MG63 (cell line): ENCODE data around the gene FXYD4. TPM values are rescaled to one million over a fixed set of nuclear protein-coding genes. Genes with fewer than 3 reads are reported as not detected.
"Not testable (repeated sequence)": the region's sequence is repeated elsewhere in the genome, so short reads cannot be mapped to it uniquely, and the experiment has no call there.

Experiments used
- DNase-seq: peaks from one replicate; pipeline ENCODE4 v3.0.0-alpha.2; 2020
- H3K27me3 ChIP-seq: fragments of 250-450 bp; sonication (Bioruptor Pico); 2 replicates; pipeline ENCODE4 v1.5.1; 2020; ENCODE audit warnings: mild to moderate bottlenecking, moderate library complexity
- H3K36me3 ChIP-seq: fragments of 250-450 bp; sonication (Bioruptor Pico); 2 replicates; pipeline ENCODE4 v1.5.1; 2020; ENCODE audit warnings: mild to moderate bottlenecking, moderate library complexity
- H3K4me3 ChIP-seq: fragments of 250-450 bp; sonication (Bioruptor Pico); 2 replicates; pipeline ENCODE4 v1.5.1; 2020; ENCODE audit warnings: mild to moderate bottlenecking, moderate library complexity
- H3K9me3 ChIP-seq: fragments of 250-450 bp; sonication (Bioruptor Pico); 2 replicates; pipeline ENCODE4 v1.5.1; 2020; ENCODE audit warnings: mild to moderate bottlenecking, moderate library complexity
- total RNA-seq: library from RNA; depleted of rRNA; stranded (reverse); fragments of >200 nt; shearing (Covaris generic); gene quantifications from 2 replicates; pipeline ENCODE4 v1.2.3, GENCODE V29; 2014; ENCODE audit warnings: low replicate concordance; rRNA removed

FXYD4 gene, protein sequence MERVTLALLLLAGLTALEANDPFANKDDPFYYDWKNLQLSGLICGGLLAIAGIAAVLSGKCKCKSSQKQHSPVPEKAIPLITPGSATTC
- not detected in 2 replicates for total RNA-seq

DNA sequence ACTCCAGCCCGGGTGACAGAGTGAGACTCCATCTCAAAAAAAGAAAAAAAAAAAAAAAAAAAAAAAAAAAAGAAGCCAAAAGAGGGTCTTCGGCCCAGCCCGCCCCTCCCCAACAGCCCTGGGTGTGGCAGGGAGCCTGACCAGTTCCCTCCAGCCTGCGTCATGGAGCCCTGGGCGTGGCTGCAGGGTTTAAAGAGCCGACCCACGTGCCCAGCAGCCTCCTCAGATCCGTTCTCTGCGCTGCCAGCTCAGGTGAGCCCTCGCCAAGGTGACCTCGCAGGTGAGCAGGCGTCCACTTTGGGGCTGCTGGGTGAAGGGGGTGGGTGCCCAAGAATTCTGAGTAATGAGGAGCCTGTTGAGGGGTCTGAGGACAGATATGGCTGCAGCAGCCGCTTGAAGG lies at the start of gene FXYD4:
TSS of gene FXYD4 (plus strand) at position 219 of the 400 bp plus-strand sequence. CDS start 2,111 bp downstream, outside the sequence.
- Histone ChIP-seq H3K27me3 (no peaks in the 10 kb centered on the region), H3K9me3 (no peaks in the 10 kb centered on the region), H3K4me3 (no peak within 1 kb of the TSS), H3K36me3 (no peaks in the 10 kb centered on the region)
- DNase-seq = no peak

DNA sequence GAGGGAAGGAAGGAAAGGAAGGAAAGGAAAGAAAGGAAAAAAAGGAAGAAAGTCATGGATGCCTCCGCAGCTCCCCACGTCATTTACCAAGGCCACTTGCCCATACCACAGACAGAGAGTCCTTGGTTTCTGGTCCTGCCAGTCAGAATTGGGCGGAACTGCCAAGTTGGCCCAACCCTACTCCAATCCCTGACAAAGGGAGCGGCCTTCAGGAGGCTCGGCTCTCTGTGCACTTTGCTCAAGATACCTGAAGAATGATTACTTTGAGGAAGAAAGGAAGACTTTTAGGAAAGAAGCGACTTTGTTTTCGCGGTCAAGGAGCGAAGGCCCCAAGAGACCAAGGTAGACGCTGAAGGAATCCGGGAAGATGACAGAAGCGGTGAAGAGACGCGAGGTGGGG lies 49.1 kb upstream of the FXYD4 start:
- H3K4me3 ChIP-seq = no peak overlapping the region
- no peaks in the 10 kb centered on the region for H3K27me3 ChIP-seq
- DNase-seq = no peak
- no peaks in the 10 kb centered on the region for H3K36me3 ChIP-seq
- no peaks in the 10 kb centered on the region for H3K9me3 ChIP-seq

GRCh38 chr10:43322769-43323168 lies 48.7 kb upstream of the FXYD4 start:
- Histone ChIP-seq H3K36me3 (no peaks in the 10 kb centered on the region), H3K27me3 (no peaks in the 10 kb centered on the region), H3K9me3 (no peaks in the 10 kb centered on the region), H3K4me3 (no peak overlapping the region)
- DNase-seq = no peak

GRCh38 chr10:43323245-43323644 lies 48.2 kb upstream of the FXYD4 start:
- Histone ChIP-seq H3K36me3 (no peaks in the 10 kb centered on the region), H3K27me3 (no peaks in the 10 kb centered on the region), H3K4me3 (no peak overlapping the region), H3K9me3 (no peaks in the 10 kb centered on the region)
- no peak for DNase-seq

DNA sequence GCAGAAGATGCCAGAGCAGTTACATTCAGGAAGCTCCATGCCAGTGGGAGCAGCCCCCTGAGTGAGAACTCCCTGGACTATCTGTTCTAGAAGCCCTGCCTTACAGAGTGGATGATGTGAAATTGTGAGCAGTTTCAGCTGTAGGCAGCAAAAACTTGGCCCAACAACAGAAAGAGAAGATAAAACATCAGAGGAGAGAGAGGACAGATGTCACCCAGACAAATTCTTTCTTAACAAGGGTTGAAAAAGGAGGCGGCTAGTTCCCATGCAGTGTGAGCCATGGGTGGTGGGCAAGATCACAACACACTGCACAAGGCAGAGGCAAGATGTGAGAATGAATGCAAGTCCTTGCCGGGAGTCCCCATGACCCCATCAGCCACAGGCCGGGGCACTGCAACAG lies 46.6 kb upstream of the FXYD4 start:
- Histone ChIP-seq H3K4me3 (no peak overlapping the region), H3K27me3 (no peaks in the 10 kb centered on the region), H3K36me3 (no peaks in the 10 kb centered on the region), H3K9me3 (no peaks in the 10 kb centered on the region)
- no peak for DNase-seq

- H3K9me3 ChIP-seq = no peaks in the 10 kb centered on the region
- H3K4me3 ChIP-seq = no peak overlapping the region
- no peak for DNase-seq
- no peaks in the 10 kb centered on the region for H3K36me3 ChIP-seq
- H3K27me3 ChIP-seq = no peaks in the 10 kb centered on the region
Measured at GRCh38 chr10:43327171-43327570, 44.3 kb upstream of the FXYD4 start.

DNA sequence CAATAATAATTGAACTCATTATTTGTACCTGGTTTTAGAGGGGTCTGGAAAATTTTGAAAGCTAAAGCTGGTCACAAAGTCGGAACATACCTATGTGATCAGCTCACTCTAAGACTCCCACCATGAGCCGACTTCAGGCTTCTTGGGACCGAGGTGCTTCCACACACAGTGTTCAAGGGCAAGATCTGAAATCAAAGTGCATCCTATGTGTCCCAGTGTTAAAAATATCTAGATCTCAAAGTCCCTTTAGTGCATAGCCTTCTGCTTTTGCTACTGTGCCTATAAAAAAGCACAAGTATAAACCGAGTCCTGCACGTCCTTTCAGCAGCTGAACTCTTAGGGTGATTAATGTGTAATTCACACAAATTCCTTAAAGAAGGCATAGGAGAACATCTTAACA lies 43.5 kb upstream of the FXYD4 start:
- Histone ChIP-seq H3K36me3 (no peaks in the 10 kb centered on the region), H3K9me3 (no peaks in the 10 kb centered on the region), H3K4me3 (no peak overlapping the region), H3K27me3 (no peaks in the 10 kb centered on the region)
- no peak for DNase-seq

GRCh38 chr10:43328810-43329209 lies 42.6 kb upstream of the FXYD4 start:
- H3K36me3 ChIP-seq, H3K9me3 ChIP-seq, H3K4me3 ChIP-seq, H3K27me3 ChIP-seq, DNase-seq: not testable (repeated sequence)

DNA sequence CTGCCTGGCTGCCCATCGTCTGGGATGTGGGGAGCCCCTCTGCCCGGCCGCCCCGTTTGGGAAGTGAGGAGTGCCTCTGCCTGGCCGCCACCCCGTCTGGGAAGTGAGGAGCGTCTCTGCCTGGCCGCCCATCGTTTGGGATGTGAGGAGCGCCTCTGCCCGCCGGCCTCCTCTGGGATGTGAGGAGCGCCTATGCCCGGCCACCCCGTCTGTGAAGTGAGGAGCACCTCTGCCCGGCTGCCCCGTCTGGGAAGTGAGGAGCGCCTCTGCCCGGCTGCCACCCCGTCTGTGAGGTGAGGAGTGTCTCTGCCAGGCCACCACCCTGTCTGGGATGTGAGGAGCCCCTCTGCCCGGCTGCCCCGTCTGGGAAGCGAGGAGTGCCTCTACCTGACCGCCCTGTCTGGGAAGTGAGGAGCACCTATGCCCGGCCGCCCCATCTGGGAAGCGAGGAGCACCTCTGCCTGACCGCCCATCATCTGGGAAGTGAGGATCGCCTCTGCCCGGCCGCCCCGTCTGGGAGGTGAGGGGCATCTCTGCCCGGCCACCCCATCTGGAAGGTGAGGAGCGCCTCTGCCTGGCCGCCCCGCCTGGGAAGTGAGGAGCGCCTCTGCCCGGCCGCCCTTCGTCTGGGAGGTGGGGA lies 42.1 kb upstream of the FXYD4 start:
- not testable (repeated sequence) for H3K9me3 ChIP-seq, H3K27me3 ChIP-seq, H3K36me3 ChIP-seq, H3K4me3 ChIP-seq, DNase-seq

DNA sequence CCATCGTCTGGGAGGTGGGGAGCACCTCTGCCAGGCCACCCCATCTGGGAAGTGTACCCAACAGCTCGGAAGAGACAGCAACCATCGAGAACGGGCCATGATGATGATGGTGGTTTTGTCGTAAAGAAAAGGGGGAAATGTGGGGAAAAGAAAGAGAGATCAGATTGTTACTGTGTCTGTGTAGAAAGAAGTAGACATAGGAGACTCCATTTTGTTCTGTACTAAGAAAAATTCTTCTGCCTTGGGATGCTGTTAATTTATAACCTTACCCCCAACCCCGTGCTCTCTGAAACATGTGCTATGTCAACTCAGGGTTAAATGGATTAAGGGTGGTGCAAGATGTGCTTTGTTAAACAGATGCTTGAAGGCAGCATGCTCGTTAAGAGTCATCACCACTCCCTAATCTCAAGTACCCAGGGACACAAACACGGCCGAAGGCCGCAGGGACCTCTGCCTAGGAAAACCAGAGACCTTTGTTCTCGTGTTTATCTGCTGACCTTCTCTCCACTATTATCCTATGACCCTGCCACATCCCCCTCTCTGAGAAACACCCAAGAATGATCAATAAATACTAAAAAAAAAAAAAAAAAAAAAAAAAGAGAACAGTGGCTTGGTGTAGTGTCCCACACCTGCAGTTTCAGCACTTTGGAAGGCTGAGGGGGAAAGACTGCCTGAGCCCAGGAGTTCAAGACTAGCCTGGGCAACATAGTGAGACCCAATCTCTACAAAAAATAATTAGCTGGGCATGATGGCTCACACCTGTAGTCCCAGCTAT lies 41.2 kb upstream of the FXYD4 start:
- H3K27me3 ChIP-seq, H3K36me3 ChIP-seq, H3K9me3 ChIP-seq, DNase-seq, H3K4me3 ChIP-seq: not testable (repeated sequence)

GRCh38 chr10:43330824-43331127 lies 40.7 kb upstream of the FXYD4 start:
- H3K36me3 ChIP-seq, DNase-seq, H3K9me3 ChIP-seq, H3K4me3 ChIP-seq, H3K27me3 ChIP-seq: not testable (repeated sequence)

GRCh38 chr10:43333653-43334052 lies 37.8 kb upstream of the FXYD4 start:
- H3K36me3 ChIP-seq = no peaks in the 10 kb centered on the region

GRCh38 chr10:43336061-43336460 lies 35.4 kb upstream of the FXYD4 start:
- H3K27me3 ChIP-seq = no peaks in the 10 kb centered on the region
- no peak for DNase-seq

More at GRCh38 chr10:43333653-43334052, 37.8 kb upstream of the FXYD4 start:
- H3K9me3 ChIP-seq = no peaks in the 10 kb centered on the region
- DNase-seq = no peak
- no peaks in the 10 kb centered on the region for H3K27me3 ChIP-seq
- no peak overlapping the region for H3K4me3 ChIP-seq

DNA sequence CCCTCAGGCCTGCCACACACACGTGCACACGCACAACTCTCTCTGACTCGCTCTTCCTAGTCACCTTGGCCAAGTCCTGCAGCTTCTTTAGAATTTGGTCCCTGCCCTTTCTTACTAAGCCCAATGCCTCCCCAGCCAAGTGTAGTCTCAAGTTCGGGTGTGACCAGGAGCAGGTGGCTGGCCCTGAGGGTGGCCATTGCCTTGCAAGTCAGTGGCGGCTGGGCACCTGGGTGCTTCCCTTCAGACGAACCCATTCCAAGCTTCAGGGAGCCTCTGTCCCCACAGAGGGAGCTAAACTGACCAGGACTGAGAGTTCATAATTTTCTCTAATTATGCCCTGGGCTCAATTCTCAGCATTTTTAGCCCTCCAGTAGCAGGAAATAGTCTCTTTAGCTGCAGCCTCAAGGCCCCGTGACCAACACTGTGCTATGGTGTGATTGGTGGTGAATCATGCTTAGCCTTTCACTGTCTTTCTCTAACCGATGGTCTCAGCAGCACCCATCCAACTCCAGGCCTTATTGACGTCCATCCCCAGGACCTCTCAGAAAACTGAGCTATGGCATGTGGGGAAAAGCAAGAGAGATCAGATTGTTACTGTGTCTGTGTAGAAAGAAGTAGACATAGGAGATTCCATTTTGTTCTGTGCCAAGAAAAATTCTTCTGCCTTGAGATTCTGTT lies 34.7 kb upstream of the FXYD4 start:
- Histone ChIP-seq H3K4me3 (no peak overlapping the region), H3K27me3 (no peaks in the 10 kb centered on the region), H3K36me3 (no peaks in the 10 kb centered on the region), H3K9me3 (no peaks in the 10 kb centered on the region)
- DNase-seq = no peak

More at GRCh38 chr10:43336061-43336460, 35.4 kb upstream of the FXYD4 start:
- no peaks in the 10 kb centered on the region for H3K9me3 ChIP-seq
- H3K4me3 ChIP-seq = no peak overlapping the region
- no peaks in the 10 kb centered on the region for H3K36me3 ChIP-seq

DNA sequence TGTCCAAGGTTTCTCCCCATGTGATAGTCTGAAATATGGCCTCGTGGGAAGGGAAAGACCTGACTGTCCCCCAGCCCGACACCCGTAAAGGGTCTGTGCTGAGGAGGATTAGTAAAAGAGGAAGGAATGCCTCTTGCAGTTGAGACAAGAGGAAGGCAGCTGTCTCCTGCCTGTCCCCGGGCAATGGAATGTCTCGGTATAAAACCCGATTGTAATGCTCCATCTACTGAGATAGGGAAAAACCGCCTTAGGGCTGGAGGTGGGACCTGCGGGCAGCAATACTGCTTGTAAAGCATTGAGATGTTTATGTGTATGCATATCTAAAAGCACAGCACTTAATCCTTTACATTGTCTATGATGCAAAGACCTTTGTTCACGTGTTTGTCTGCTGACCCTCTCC lies 33.9 kb upstream of the FXYD4 start:
- DNase-seq, H3K27me3 ChIP-seq, H3K4me3 ChIP-seq, H3K9me3 ChIP-seq, H3K36me3 ChIP-seq: not testable (repeated sequence)

DNA sequence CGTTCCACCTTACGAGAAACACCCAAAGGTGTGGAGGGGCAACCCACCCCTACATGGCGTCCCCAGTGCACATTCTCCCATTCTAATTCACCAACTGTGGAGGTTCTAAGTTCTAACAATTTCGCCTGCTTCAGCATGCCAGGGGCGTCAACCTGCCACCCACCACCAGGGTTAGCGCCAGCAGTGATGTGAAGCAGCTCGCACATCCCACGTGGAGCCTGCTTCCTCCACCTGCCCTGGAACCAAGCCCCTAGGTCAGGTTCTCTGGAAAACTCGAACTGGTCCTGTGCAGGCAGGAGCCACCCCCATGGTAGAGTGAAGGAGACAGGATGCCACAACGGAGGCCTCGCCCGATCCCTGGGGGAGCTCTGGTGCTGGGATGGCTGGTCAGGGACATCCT lies 33.3 kb upstream of the FXYD4 start:
- H3K4me3 ChIP-seq = no peak overlapping the region
- no peaks in the 10 kb centered on the region for H3K9me3 ChIP-seq
- no peaks in the 10 kb centered on the region for H3K27me3 ChIP-seq
- no peak for DNase-seq
- no peaks in the 10 kb centered on the region for H3K36me3 ChIP-seq

GRCh38 chr10:43339136-43339535 lies 32.3 kb upstream of the FXYD4 start:
- Histone ChIP-seq H3K4me3 (no peak overlapping the region), H3K9me3 (no peaks in the 10 kb centered on the region), H3K27me3 (no peaks in the 10 kb centered on the region), H3K36me3 (no peaks in the 10 kb centered on the region)
- DNase-seq = no peak
